ENCODE measurements around the gene SYS1.
A peak's percentile ranks its signal among the peaks of the same experiment; 100 is the strongest.

Gene SYS1

GRCh38 chr20:45340236-45340847, 22.6 kb upstream of the SYS1 start:
- 67 to 88% methylated on average over 3 to 4 of the region's 5 CpGs for WGBS, 2 experiments (ENCODE audit: insufficient coverage in 2 of 2)
- no peaks in the 10 kb centered on the region for H3K9me3 ChIP-seq (ENCODE audit: control insufficient read depth, low read length)
- peaks cover 39% of the 10 kb centered on the region for H3K36me3 ChIP-seq (ENCODE audit: control insufficient read depth, insufficient read depth, low read length)
- H3K4me3 ChIP-seq (ENCODE audit: extremely low read depth, insufficient read depth, low read length, poor library complexity, severe bottlenecking), result no peak overlapping the region
- peaks cover 85% of the 10 kb centered on the region for H3K4me1 ChIP-seq (ENCODE audit: control insufficient read depth, insufficient read depth, low read length, poor library complexity, severe bottlenecking)
- H3K27ac ChIP-seq (ENCODE audit: low read depth, low read length, severe bottlenecking), result no peak overlapping the region

- peaks cover 90% of the 10 kb centered on the region for H3K4me1 ChIP-seq (ENCODE audit: control insufficient read depth, insufficient read depth, low read length, poor library complexity, severe bottlenecking)
- no peak overlapping the region for H3K4me3 ChIP-seq (ENCODE audit: extremely low read depth, insufficient read depth, low read length, poor library complexity, severe bottlenecking)
- no peaks in the 10 kb centered on the region for H3K9me3 ChIP-seq (ENCODE audit: control insufficient read depth, low read length)
- peak overlapping the region; percentile 97 for H3K27ac ChIP-seq (ENCODE audit: low read depth, low read length, severe bottlenecking)
- 0 to 20% methylated on average over 1 of the region's 1 CpG for WGBS, 2 experiments (ENCODE audit: insufficient coverage in 2 of 2)
- H3K36me3 ChIP-seq (ENCODE audit: control insufficient read depth, insufficient read depth, low read length), result peaks cover 33% of the 10 kb centered on the region
These were observed 22.0 kb upstream of the SYS1 start for GRCh38 chr20:45340951-45341350.

GRCh38 chr20:45341579-45341938, 21.4 kb upstream of the SYS1 start:
- Histone ChIP-seq H3K9me3 (ENCODE audit: control insufficient read depth, low read length) (no peaks in the 10 kb centered on the region), H3K27ac (ENCODE audit: low read depth, low read length, severe bottlenecking) (peak overlapping the region; percentile 97), H3K4me3 (ENCODE audit: extremely low read depth, insufficient read depth, low read length, poor library complexity, severe bottlenecking) (peak overlapping the region; percentile 23), H3K36me3 (ENCODE audit: control insufficient read depth, insufficient read depth, low read length) (peaks cover 30% of the 10 kb centered on the region), H3K4me1 (ENCODE audit: control insufficient read depth, insufficient read depth, low read length, poor library complexity, severe bottlenecking) (peaks cover 91% of the 10 kb centered on the region)
- WGBS, 2 experiments (ENCODE audit: insufficient coverage in 2 of 2), result 20% methylated on average over 1 of the region's 3 CpGs; no CpG with 5 or more reads in 1 of the 2 experiments

- Histone ChIP-seq H3K4me1 (ENCODE audit: control insufficient read depth, insufficient read depth, low read length, poor library complexity, severe bottlenecking) (peaks cover 87% of the 10 kb centered on the region), H3K27ac (ENCODE audit: low read depth, low read length, severe bottlenecking) (peak overlapping the region; percentile 97), H3K9me3 (ENCODE audit: control insufficient read depth, low read length) (no peaks in the 10 kb centered on the region), H3K36me3 (ENCODE audit: control insufficient read depth, insufficient read depth, low read length) (peaks cover 29% of the 10 kb centered on the region), H3K4me3 (ENCODE audit: extremely low read depth, insufficient read depth, low read length, poor library complexity, severe bottlenecking) (peak overlapping the region; percentile 23)
- WGBS, 2 experiments (ENCODE audit: insufficient coverage in 2 of 2), result 3% methylated on average over 7 to 14 of the region's 16 CpGs
These were observed 20.8 kb upstream of the SYS1 start for GRCh38 chr20:45341939-45342854.

- H3K36me3 ChIP-seq (ENCODE audit: control insufficient read depth, insufficient read depth, low read length), result peaks cover 27% of the 10 kb centered on the region
- H3K4me1 ChIP-seq (ENCODE audit: control insufficient read depth, insufficient read depth, low read length, poor library complexity, severe bottlenecking), result peaks cover 79% of the 10 kb centered on the region
- peak overlapping the region; percentile 97 for H3K27ac ChIP-seq (ENCODE audit: low read depth, low read length, severe bottlenecking)
- 31 to 47% methylated on average over 4 to 6 of the region's 6 CpGs for WGBS, 2 experiments (ENCODE audit: insufficient coverage in 2 of 2)
- peak overlapping the region; percentile 23 for H3K4me3 ChIP-seq (ENCODE audit: extremely low read depth, insufficient read depth, low read length, poor library complexity, severe bottlenecking)
- no peaks in the 10 kb centered on the region for H3K9me3 ChIP-seq (ENCODE audit: control insufficient read depth, low read length)
These were observed 20.0 kb upstream of the SYS1 start for GRCh38 chr20:45342855-45343531.

- 50 to 53% methylated on average over 5 of the region's 6 CpGs for WGBS, 2 experiments (ENCODE audit: insufficient coverage in 2 of 2)
- Histone ChIP-seq H3K4me3 (ENCODE audit: extremely low read depth, insufficient read depth, low read length, poor library complexity, severe bottlenecking) (peak overlapping the region; percentile 79), H3K4me1 (ENCODE audit: control insufficient read depth, insufficient read depth, low read length, poor library complexity, severe bottlenecking) (peaks cover 72% of the 10 kb centered on the region), H3K9me3 (ENCODE audit: control insufficient read depth, low read length) (no peaks in the 10 kb centered on the region), H3K27ac (ENCODE audit: low read depth, low read length, severe bottlenecking) (peak overlapping the region; percentile 97), H3K36me3 (ENCODE audit: control insufficient read depth, insufficient read depth, low read length) (peaks cover 27% of the 10 kb centered on the region)
These were observed 19.3 kb upstream of the SYS1 start for GRCh38 chr20:45343532-45344167.

- peak overlapping the region; percentile 97 for H3K27ac ChIP-seq (ENCODE audit: low read depth, low read length, severe bottlenecking)
- H3K4me1 ChIP-seq (ENCODE audit: control insufficient read depth, insufficient read depth, low read length, poor library complexity, severe bottlenecking), result peaks cover 66% of the 10 kb centered on the region
These were observed 18.6 kb upstream of the SYS1 start for GRCh38 chr20:45344168-45344860.

GRCh38 chr20:45345104-45345936, 17.6 kb upstream of the SYS1 start:
- Histone ChIP-seq H3K4me1 (ENCODE audit: control insufficient read depth, insufficient read depth, low read length, poor library complexity, severe bottlenecking) (peaks cover 59% of the 10 kb centered on the region), H3K36me3 (ENCODE audit: control insufficient read depth, insufficient read depth, low read length) (peaks cover 10% of the 10 kb centered on the region), H3K27ac (ENCODE audit: low read depth, low read length, severe bottlenecking) (peak overlapping the region; percentile 97), H3K4me3 (ENCODE audit: extremely low read depth, insufficient read depth, low read length, poor library complexity, severe bottlenecking) (peak overlapping the region; percentile 79), H3K9me3 (ENCODE audit: control insufficient read depth, low read length) (no peaks in the 10 kb centered on the region)
- WGBS, 2 experiments (ENCODE audit: insufficient coverage in 2 of 2), result 43 to 83% methylated on average over 2 of the region's 9 CpGs

More at GRCh38 chr20:45344168-45344860, 18.6 kb upstream of the SYS1 start:
- Histone ChIP-seq H3K4me3 (ENCODE audit: extremely low read depth, insufficient read depth, low read length, poor library complexity, severe bottlenecking) (peak overlapping the region; percentile 79), H3K36me3 (ENCODE audit: control insufficient read depth, insufficient read depth, low read length) (peaks cover 20% of the 10 kb centered on the region), H3K9me3 (ENCODE audit: control insufficient read depth, low read length) (no peaks in the 10 kb centered on the region)
- WGBS, 2 experiments (ENCODE audit: insufficient coverage in 2 of 2), result 31 to 40% methylated on average over 5 to 7 of the region's 9 CpGs

GRCh38 chr20:45346291-45346718, 16.7 kb upstream of the SYS1 start:
- Histone ChIP-seq H3K36me3 (ENCODE audit: control insufficient read depth, insufficient read depth, low read length) (peaks cover under 1% of the 10 kb centered on the region), H3K27ac (ENCODE audit: low read depth, low read length, severe bottlenecking) (no peak overlapping the region), H3K4me1 (ENCODE audit: control insufficient read depth, insufficient read depth, low read length, poor library complexity, severe bottlenecking) (peaks cover 51% of the 10 kb centered on the region), H3K4me3 (ENCODE audit: extremely low read depth, insufficient read depth, low read length, poor library complexity, severe bottlenecking) (peak overlapping the region; percentile 79), H3K9me3 (ENCODE audit: control insufficient read depth, low read length) (no peaks in the 10 kb centered on the region)
- WGBS, 2 experiments (ENCODE audit: insufficient coverage in 2 of 2), result 61 to 81% methylated on average over 3 of the region's 3 CpGs
